HG03520 (cell line): ENCODE measurements around the gene NHS.

Experiments used
- ATAC-seq: cut with Tn5 transposase; IDR thresholded peaks from one replicate; pipeline ENCODE4 v1.9.1; 2021; ENCODE audit warnings: mild to moderate bottlenecking, moderate library complexity; ENCODE audit not compliant: unreplicated experiment

Gene NHS

GRCh38 chrX:17405225-17405969 lies 30.4 kb downstream of the NHS start:
- no peak for ATAC-seq

DNA sequence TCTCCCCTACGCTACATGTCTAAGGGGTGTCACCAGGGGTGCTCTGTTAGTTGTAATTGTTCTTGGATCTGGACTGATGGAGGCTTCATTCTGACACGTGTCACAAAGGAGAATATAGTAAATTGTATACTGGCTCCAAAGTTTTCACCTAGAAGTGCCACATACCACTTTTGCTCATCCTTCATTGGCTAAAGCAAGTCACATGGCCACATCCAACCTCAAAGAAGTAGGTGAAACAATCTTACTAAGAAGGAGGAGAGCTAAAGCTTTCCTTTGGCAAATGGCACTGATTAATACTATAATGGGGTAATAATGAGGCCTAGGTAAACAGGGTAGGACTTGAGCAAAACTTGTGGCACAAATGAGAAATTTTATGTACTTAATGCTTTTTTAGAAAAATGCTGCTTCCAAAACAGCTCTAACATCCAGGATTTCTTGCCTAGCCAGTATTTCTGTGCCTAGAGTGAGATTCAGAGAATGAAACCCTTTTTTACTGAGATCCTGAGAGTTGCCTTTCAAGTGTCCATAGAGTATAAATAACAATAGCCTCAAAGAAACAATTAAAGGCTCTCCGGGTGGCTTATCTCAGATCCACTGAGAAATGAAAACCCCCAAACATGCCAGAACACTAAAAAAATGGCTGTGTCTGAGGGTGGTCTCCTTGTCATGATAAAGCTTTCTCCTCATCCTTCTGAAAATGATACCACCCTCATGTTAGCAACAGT lies 34.7 kb downstream of the NHS start:
- no peak for ATAC-seq

GRCh38 chrX:17410651-17411050 lies 35.7 kb downstream of the NHS start:
- no peak for ATAC-seq

- ATAC-seq, result no peak
Observed at GRCh38 chrX:17411205-17411604, 36.2 kb downstream of the NHS start.

- no peak for ATAC-seq
Observed at GRCh38 chrX:17412692-17413091, 37.7 kb downstream of the NHS start.

- no peak for ATAC-seq
Observed at GRCh38 chrX:17413228-17413627, 38.2 kb downstream of the NHS start.

- ATAC-seq, result no peak
Observed at GRCh38 chrX:17414027-17414658, 39.1 kb downstream of the NHS start.

GRCh38 chrX:17414839-17415238 lies 39.8 kb downstream of the NHS start:
- no peak for ATAC-seq

DNA sequence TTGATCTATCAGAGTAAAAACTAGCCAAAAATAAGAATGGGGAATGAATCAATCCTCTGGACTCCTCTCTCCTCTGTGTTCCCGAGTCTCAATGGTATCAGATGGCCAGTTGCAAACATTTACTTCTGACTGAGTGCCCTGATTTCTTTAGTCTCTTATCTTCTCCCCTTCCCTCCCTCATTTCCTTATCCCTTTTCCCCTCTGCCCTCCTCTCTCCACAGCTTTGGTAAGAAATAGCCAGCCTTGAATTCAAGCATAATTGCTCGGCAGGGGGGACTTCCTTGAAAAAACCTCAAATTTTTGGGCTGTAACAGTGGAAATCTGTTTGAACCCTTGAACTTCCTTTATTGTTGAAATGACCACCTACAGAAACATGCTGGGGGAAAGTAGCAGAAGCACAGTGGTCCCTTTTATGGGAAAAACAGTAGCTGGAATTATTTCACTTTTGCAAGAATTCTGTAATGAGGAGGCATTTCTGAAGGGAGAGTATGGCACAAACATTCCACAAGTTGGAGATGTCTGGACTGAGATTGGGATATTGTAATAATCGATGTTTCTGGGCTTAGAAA lies 40.3 kb downstream of the NHS start:
- no peak for ATAC-seq

GRCh38 chrX:17417372-17417771 lies 42.4 kb downstream of the NHS start:
- no peak for ATAC-seq

- ATAC-seq, result no peak
Observed at GRCh38 chrX:17425136-17425535, 50.1 kb downstream of the NHS start.

DNA sequence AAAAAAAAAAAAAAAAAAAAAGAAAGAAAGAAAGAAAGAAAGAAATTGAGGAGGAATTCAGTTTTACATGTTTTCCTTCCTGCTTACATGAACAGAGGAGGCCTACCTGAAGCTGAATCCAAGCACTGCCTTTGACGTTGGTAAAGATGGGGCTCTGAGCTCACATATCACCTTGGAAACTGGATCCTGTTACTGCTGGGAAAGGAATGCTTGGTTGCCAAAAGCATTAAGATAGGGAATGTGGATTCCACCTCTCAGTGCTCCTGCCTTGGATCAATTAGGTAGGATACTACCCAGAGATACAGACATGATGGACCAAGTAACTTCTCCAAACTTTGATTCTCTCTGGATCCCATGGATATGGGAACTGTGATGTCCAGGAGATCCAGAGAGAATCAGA lies 50.6 kb downstream of the NHS start:
- no peak for ATAC-seq

DNA sequence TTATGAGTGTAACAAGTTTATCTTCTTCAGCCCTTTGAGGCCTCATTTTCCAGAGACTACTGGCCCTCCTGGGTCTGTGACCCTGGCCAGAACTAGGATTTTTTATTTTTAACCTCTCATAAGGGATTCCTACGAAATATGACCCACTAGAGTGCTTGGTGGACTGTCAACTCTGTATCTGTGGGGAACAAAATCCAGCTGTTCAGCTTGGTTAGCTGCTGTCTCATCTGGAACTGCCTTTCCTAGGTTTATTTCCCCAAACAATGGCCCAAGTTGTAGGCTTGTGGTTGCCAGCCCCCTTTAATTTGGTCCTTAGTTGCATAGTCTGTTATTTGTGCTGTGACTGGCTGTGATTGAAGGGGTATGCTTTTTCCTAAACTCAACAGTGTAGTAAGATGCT lies 56.2 kb downstream of the NHS start:
- no peak for ATAC-seq

- no peak for ATAC-seq
Observed at GRCh38 chrX:17432158-17432557, 57.2 kb downstream of the NHS start.

- no peak for ATAC-seq
Observed at GRCh38 chrX:17433965-17434364, 59.0 kb downstream of the NHS start.

DNA sequence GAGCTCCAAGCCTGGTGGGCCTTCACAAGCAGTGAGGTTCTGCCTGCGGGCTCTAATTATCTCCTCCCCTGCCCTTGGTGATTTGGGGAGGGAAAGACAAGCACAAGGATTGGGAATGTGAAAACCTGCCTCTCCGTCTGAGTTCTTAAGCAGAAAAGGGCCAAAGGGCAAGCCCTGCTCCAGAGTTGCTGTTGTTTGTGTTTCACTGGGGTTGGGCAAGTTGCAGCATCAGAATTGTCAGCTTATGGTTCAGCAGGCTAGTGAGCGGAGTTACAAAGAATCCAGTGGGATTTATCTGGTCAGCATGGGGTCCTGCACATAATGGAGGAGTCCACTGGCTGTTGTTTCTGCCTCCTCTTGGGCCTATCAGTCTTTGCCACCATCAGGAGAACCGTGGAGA lies 60.5 kb downstream of the NHS start:
- ATAC-seq, result no peak

DNA sequence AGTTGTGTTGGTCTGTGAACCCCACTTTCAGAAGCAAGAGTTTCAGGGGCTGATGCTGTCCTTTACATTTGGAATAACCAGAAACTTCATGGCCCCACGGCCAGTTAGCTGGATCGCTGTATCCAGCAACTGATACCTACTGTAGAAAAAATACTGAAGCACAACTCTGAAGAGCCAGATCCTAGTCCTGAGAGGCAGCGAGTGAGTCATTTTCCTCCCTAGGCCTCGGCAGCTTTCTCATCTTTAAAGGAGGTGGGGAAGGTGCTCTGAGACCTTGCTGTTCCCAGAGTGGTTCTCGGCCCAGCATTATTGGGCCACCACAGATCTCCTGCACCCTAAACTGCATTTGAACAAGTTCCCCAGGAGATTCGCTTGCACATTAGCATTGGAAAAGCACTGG lies 63.2 kb downstream of the NHS start:
- no peak for ATAC-seq

DNA sequence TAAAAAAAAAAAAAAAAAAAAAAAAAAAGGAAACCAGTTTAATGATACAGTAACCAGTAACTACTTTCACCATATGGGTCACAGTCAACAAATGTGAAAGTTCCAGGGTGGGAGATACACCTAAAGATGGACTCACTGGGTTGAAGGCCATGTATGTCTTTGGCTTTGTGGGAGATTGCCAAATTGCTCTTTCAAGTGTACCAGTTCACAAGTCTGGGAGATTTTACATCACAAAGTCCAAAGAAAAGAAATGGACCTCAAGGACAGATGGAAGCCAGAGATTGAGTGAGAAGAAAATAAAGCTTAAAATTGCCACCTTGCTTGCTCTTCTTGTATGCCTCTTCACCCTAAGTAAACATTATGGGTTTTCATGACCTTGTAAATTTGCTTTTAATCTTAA lies 65.3 kb downstream of the NHS start:
- no peak for ATAC-seq

- no peak for ATAC-seq
Observed at GRCh38 chrX:17440836-17441235, 65.8 kb downstream of the NHS start.

- no peak for ATAC-seq
Observed at GRCh38 chrX:17441965-17442364, 67.0 kb downstream of the NHS start.

DNA sequence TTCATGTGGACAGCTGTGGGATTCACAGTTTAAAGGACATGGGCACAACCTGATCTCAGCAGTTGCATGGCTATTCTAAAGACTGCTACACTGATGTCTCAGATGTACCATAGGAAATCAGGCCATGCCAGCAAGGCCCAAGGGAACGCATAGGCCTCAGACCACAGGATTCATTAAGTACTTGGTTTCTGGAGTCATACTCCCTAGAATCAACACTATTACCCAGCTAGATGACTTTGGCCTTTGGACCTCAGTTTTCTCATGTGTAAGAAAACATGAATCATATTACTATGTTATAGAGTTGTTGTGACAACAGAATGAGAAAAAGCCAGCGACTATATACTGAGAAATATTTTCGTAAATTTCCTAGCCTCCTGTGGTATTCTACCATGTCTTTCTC lies 67.9 kb downstream of the NHS start:
- ATAC-seq, result no peak

DNA sequence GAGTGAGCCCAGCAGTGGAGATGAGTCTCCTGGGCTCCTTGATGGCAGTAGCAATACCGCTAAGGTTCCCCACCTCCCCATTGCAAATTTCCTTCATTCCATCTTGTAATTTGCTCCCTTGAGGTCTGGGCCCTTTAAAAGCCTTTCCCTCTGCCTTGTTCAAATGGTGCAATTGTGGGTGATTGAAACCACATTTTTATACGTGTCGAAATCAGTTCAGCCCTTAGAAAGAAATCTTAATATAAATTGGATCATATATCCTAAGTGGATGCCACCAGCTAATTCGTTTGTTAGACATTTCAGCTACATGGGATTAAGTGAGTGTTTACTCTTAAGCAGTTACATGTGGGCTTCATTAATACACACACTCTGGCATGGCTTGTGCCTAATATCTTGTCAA lies 68.6 kb downstream of the NHS start:
- ATAC-seq, result no peak
